ENCODE results near the gene METTL27.
"Not testable (repeated sequence)": the region's sequence is repeated elsewhere in the genome, so short reads cannot be mapped to it uniquely, and the experiment has no call there.

METTL27 gene

GRCh38 chr7:73789051-73789450 is 53.3 kb downstream of the METTL27 start:
- Mint-ChIP-seq H3K27me3 (ENCODE audit: low read depth) (no peaks in the 10 kb centered on the region), H3K9me3 (peaks cover 6% of the 10 kb centered on the region), H3K4me3 (no peak overlapping the region), H3K36me3 (ENCODE audit: low read depth) (no peaks in the 10 kb centered on the region), H3K4me1 (no peaks in the 10 kb centered on the region), H3K27ac (no peak overlapping the region)
- no peak for TF ChIP-seq CTCF (IDR thresholded peaks at IDR 0.05; ENCODE audit: unreplicated experiment in 3 of 3)

GRCh38 chr7:73787786-73788048 is 54.6 kb downstream of the METTL27 start:
- not testable (repeated sequence) for H3K4me3 Mint-ChIP-seq; H3K36me3 Mint-ChIP-seq (ENCODE audit: low read depth); H3K27ac Mint-ChIP-seq; H3K27me3 Mint-ChIP-seq (ENCODE audit: low read depth); H3K9me3 Mint-ChIP-seq; H3K4me1 Mint-ChIP-seq

- Mint-ChIP-seq H3K36me3 (ENCODE audit: low read depth) (peaks cover under 1% of the 10 kb centered on the region), H3K4me3 (no peak overlapping the region), H3K4me1 (no peaks in the 10 kb centered on the region), H3K27ac (no peak overlapping the region), H3K9me3 (peaks cover 7% of the 10 kb centered on the region), H3K27me3 (ENCODE audit: low read depth) (no peaks in the 10 kb centered on the region)
- TF ChIP-seq CTCF (IDR thresholded peaks at IDR 0.05; ENCODE audit: unreplicated experiment in 3 of 3), result no peak
Measured at GRCh38 chr7:73786588-73786987, 55.7 kb downstream of the METTL27 start.

All from nephron (organoid).